ENCODE results near the gene CHN1.
A peak's percentile ranks its signal among the peaks of the same experiment; 100 is the strongest.

Gene CHN1

GRCh38 chr2:174970092-174970491, 35.1 kb downstream of the CHN1 start:
- no peak for DNase-seq

DNA sequence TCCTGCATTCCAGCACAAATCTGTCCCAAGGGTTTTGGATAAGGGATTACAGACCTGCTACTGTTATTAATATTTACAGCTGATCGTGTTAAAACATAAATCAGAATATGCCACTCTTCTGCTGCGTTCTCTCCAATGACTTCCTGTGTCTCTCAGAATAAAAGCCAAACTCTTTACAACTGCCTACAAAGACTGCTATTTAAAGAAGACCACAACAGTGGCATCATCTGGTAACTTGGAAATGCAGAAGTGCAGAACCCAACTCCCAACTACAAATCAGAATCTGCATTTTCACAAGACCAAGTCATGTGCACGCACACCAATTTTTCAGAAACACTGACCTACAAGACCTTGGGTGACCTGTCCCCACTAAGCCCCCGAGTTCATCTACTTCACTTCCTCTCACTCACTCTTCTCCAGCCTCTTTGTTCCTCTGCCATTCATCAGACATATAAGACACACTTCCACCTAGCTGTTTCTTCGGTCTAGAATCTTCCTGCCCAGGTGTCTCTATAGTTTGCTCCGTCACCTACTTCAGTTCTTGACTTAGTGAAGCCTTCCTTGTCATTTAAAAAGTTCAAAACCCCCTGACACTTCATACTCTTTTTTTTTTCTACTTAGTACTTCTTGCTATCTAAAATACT, 36.0 kb downstream of the CHN1 start:
- DNase-seq: peak; percentile 13

DNA sequence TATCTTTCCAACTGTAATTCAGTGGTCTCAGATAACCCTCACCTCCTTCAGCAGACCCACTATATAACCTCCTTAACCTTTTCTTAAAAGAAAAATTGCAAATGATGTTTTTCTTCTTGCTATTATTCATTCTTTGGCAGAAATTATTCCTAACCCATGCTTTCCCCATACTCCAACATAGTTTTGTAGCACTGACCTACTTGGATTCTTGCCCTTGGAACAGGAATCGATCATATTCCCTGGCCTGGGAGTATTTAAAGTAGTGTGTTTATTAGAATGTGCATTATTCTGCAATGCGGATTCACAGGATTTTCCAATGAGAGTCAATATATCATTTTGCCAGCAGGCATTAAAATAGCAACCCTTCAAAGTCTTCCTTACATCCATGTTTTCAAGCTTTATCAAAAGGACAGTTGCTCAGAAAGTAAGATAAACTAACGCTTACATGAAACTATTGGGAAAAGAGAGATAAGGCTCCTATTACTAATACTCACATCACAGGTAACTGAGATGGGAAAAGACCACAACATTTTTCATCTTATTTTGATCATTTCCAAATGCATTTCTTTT, 37.4 kb downstream of the CHN1 start:
- no peak for DNase-seq

DNA sequence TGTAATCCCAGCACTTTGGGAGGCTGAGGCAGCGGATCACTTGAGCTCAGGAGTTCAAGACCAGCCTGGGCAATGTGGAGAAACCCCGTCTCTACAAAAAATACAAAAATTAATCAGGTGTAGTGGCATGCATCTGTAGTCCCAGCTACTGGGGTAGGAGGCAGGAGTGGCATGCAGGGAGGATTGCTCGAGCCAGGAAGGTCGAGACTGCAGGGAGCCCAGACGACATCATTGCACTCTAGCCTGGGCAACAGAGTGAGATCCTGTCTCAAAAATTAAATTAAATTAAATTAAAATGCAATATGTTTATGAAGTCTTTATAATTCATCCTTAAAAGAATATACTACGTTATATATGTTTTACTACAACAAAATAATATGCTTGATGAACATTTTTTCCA, 38.1 kb downstream of the CHN1 start:
- no peak for DNase-seq

DNA sequence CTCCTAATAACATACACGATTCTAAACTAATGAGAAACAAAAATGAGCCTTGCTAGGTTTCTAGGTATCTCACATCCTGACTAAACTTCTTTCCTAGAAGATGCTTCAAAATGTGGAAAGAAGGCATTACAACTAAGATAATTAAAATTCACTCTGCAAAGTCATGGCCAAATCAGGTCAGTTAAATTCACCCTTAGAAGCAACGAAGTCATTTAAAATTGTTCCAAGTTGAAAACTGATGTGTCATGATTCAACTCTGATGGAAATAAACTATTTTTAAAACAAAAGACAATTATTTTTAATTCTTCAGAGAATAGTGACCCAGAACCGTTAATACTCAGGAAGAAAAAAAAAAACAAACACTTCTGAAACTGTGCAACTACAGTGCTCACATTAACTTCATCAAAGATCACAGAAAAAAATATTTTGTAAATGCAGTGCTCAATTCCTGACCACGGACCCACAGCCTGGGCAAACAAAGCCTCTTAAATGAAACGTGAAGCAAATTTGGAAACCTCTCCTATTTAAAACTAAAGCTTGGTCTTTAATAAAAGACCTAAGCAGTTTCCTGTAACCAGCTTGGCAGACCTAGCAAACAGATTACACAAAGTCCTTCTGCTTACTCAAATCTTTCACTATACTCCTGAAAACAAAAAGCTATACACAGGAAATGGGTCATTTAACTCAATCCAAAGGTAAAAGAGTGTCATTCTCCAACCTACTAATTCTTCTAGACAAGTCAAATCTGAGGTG, 39.0 kb downstream of the CHN1 start:
- no peak for DNase-seq

DNA sequence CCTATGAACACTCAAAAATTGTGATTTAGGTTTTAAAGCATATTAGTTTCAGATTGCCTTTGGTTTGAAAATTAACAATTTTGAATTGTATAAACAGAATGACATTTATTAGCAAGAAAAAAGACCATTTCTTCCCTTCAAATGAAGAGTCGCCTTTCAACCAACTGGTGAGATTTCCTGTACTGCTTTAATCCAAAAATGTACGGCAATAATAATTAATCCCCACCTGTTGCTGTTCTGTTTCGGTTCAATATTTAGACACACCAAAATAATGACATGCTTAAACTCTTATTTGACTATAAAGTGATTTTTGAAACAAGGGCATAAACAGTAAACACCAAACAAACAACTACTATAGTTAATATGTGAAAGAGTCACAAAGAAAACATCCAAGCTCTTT, 39.6 kb downstream of the CHN1 start:
- no peak for DNase-seq

DNA sequence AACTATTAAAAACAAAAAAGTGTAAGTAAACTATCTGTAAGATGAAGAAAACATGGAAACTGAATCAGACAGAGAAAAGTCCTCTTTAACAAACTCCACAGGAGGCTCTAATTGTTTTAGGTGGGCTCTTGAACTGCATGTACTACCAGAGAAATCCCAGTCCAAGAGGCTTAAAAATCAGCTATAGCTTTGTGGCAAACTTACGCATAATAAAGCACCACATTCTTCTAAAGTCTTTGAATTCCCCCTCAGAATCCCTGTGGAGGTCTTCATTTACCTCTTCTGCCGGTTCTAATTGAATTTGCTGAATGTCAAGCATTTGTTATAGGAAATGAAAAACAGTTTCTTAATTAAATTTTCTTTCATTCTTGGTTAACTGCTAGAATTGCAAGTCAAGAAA, 40.8 kb downstream of the CHN1 start:
- DNase-seq: no peak

- DNase-seq: no peak
Measured at GRCh38 chr2:174963437-174964400, 41.5 kb downstream of the CHN1 start.

- DNase-seq: no peak
Measured at GRCh38 chr2:174959787-174960186, 45.4 kb downstream of the CHN1 start.

- peak; percentile 48 for DNase-seq
Measured at GRCh38 chr2:174957050-174957449, 48.1 kb downstream of the CHN1 start.

- no peak for DNase-seq
Measured at GRCh38 chr2:174952607-174953006, 52.6 kb downstream of the CHN1 start.

DNA sequence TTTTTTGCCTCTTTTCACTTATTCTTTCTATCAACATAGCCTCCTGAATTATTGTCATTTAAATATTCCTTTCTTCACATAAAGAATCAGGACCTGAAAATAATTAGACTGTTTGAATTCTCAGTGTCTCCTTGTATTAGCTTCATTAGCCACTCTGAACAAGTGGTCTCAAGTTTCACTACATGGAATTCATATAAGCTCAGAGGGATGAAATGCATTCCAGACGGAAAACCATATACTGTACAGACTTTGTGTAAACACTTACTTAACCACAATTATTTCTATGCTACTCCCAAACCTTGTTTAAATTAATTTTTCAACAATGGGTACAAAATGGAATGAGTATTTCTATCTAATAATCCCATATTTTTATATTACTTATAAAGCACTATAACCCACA, 53.4 kb downstream of the CHN1 start:
- no peak for DNase-seq

- no peak for DNase-seq
Measured at GRCh38 chr2:174949988-174950687, 55.0 kb downstream of the CHN1 start.

- DNase-seq: no peak
Measured at GRCh38 chr2:174945601-174946260, 59.5 kb downstream of the CHN1 start.

DNA sequence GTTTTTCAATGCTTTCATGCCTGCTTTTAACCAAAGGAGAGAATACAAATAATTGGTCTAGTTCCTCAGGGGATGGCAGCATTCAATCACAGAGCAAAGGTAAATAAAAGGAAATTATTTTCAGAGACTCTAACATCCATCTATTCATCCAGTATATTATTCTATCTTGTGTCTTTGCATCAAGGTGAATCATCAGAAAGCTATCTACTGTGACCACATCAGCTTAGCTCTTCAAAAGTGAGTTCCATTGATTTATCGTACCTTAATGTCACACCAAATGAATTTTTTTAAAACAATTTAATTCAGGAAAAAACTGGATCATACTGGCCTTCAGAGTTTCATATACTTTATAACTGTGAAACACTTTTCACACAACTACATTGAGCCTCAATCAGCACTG, 66.1 kb downstream of the CHN1 start:
- DNase-seq: no peak

DNA sequence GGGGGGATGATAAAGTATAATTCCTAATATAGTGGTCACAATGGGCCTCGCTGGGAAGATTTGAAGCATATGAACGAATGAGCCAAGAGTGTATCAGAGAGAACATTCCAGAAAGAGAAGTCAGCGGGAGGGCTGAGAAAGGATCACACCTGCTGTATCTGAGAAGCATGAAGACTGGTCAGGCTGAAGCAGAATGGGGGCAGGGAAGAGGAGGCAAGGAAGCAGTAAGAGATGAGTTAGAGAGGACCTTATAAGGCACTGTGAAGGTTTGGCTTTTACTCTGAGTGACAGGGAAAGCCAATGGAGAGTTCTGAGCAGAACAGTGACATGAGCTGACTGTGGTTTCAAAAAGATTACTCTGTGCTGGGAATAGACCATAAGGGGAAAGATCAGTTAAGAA, 73.5 kb downstream of the CHN1 start:
- DNase-seq: peak; percentile 37

DNA sequence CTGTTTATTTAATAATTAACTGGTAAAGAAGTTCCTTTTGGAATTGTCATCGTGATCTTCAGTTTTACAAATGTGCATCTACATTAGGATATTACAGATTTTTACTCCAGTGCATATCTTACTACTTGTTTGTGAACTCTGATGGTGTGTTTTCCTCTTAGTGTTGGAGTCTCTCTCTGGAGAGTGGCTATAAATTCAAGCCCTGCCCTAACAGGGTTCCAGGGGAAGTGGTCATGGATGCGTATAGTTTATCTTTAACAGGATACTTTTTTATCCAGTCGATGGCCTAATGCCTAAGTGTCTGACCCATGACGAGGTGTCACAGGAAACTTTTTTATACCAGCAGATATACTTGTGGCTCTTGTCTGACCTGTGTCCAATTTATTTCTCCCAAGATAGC, 75.4 kb downstream of the CHN1 start:
- no peak for DNase-seq

DNA sequence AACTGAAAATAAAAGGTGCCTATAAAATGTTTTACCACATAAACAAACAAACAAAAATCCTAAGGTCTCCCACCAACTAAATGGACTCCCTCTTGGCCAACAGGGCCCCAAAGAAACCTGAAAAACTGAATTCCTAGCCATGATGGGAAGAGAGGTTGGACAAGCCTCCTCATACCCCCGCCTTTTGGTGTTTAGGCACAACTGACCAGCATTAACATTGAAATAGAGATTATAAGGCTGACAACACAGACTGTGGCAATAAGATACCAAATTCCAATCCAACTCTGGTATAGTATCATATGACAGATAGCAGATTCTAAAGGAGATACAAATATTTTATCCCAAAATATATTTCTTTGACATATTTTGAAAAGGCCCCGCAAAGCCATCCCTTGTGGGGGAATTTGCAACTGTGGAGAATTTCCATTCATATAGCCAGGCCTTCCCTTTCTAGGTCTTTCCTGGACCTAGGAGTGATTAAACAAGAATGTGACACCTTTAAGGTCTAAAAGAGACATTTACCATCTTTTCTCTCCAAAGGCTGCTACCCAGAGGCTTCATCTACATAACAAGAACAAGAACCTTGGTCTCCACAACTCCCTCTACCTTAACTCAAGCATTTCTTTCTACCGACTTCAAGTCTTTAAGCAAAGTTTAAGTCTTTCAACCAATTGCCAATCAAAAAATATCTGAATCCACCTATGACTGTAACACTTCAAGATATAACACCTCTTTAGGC, 80.0 kb downstream of the CHN1 start:
- DNase-seq: no peak

GRCh38 chr2:174924061-174924693, 81.0 kb downstream of the CHN1 start:
- no peak for DNase-seq

DNA sequence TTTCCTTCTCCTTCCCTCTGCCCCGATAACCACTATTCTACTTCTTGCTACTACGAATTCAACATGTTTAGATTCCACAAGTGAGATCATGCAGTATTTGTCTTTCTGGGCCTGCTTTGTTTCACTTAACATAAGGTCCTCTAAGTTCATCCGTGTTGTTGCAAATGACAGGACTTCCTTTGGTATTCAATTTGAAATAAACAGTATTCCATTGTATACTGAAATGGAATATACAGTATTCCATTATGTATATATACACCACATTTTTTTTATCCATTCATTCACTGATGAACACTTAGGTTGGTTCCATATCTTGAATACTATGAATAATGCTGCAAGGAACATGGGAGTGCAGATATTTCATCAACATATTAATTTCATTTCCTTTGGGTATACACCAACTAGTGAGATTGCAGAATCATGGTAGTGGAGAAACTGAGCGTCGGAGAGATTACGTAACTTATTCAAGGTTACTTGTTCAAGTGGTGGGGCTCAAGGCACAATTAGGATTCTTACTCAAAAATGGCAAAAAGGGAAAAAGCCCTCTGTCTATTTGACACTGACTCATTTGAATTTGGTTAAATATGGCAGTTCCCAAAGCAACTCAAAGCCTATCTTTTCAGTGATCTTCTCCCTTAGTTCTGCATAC, 85.1 kb downstream of the CHN1 start:
- DNase-seq: no peak

All from OCI-M1 (cell line).